A673 (cell line): ENCODE measurements around the gene SLC7A10. TPM values are rescaled to one million over a fixed set of nuclear protein-coding genes. Genes with fewer than 3 reads are reported as not detected.
"Not testable (repeated sequence)": the region's sequence is repeated elsewhere in the genome, so short reads cannot be mapped to it uniquely, and the experiment has no call there.

Source experiments
- BruUV-seq: library from RNA; stranded (reverse); fragments of 400-500 nt; replicated peaks from 2 replicates; lab custom pipeline; 2021; lab: Mats Ljungman, UMichigan
- CTCF ChIA-PET: fragments of 300-600 bp; sonication (Branson Sonifier 250); formaldehyde crosslinking; loops from one replicate; lab custom pipeline; 2022; ENCODE audit warnings: antibody characterized with exemption; lab: Charles Lee
- POLR2A ChIA-PET: fragments of 300-600 bp; sonication (Branson Sonifier 250); formaldehyde crosslinking; loops from one replicate; lab custom pipeline; 2022; ENCODE audit warnings: antibody characterized with exemption; ENCODE audit not compliant: low non-redundant PET; lab: Charles Lee
- DNase-seq: peaks from one replicate; pipeline ENCODE4 v3.0.0-alpha.2; 2015; ENCODE audit warnings: low spot score
- H3K27ac ChIP-seq: fragments of 200-600 bp; sonication (generic); 2 replicates; pipeline ENCODE4 v1.5.1; 2016; ENCODE audit warnings: mixed run types, low read depth, mild to moderate bottlenecking, mixed read lengths, antibody characterized with exemption, low read length; ENCODE audit not compliant: poor library complexity, severe bottlenecking
- H3K27me3 ChIP-seq: fragments of 200-600 bp; sonication (generic); replicated peaks from 2 replicates; pipeline ENCODE4 v1.6.1; 2017; ENCODE audit warnings: mixed run types, low read depth, mild to moderate bottlenecking, mixed read lengths, antibody characterized with exemption, low read length; ENCODE audit not compliant: insufficient read depth, poor library complexity
- H3K36me3 ChIP-seq: fragments of 200-600 bp; sonication (generic); 2 replicates; pipeline ENCODE4 v1.6.1; 2016; ENCODE audit warnings: mixed run types, mild to moderate bottlenecking, mixed read lengths, antibody characterized with exemption, low read length; ENCODE audit not compliant: insufficient read depth, poor library complexity, severe bottlenecking
- H3K4me1 ChIP-seq: fragments of 200-600 bp; sonication (generic); 2 replicates; pipeline ENCODE4 v1.6.1; 2017; ENCODE audit warnings: mixed run types, mild to moderate bottlenecking, mixed read lengths, antibody characterized with exemption, low read length; ENCODE audit not compliant: insufficient read depth, poor library complexity, severe bottlenecking
- H3K4me3 ChIP-seq: fragments of 200-600 bp; sonication (generic); 2 replicates; pipeline ENCODE4 v1.5.1; 2016; ENCODE audit warnings: low read depth, mixed run types, mild to moderate bottlenecking, mixed read lengths, low read length; ENCODE audit not compliant: poor library complexity, severe bottlenecking
- H3K9me3 ChIP-seq: fragments of 200-600 bp; sonication (generic); 2 replicates; pipeline ENCODE4 v1.6.1; 2016; ENCODE audit warnings: mixed run types, low read depth, mild to moderate bottlenecking, mixed read lengths, antibody characterized with exemption, low read length; ENCODE audit not compliant: poor library complexity, severe bottlenecking
- CTCF ChIP-seq: fragments of 300-800, 200-600 bp; sonication (generic); conservative IDR thresholded peaks from 2 replicates; pipeline ENCODE4 v1.5.1; 2017; ENCODE audit warnings: low read depth, mild to moderate bottlenecking, antibody characterized with exemption, low read length, moderate library complexity, mixed read lengths
- EZH2 ChIP-seq: fragments of 200-600 bp; sonication (generic); IDR thresholded peaks from 2 replicates; pipeline ENCODE4 v1.6.1; 2017; ENCODE audit warnings: borderline replicate concordance, low read depth, mild to moderate bottlenecking, mixed read lengths, antibody characterized with exemption, low read length; ENCODE audit not compliant: poor library complexity, severe bottlenecking
- intact Hi-C: fragments of 100-400 bp; cut with micrococcal nuclease; formaldehyde crosslinking; loops from one replicate; pipeline ENCODE4 v1.10.0; 2022; ENCODE audit not compliant: unreplicated experiment
- total RNA-seq: library from RNA; stranded (reverse); gene quantifications from 2 replicates; pipeline ENCODE4 v1.2.3, GENCODE V29; 2021

SLC7A10 gene
- total RNA-seq, 1 experiment from 2014 or later = 0.17 TPM

- CTCF ChIA-PET = no interaction called here
- H3K9me3 ChIP-seq = no peaks in the 10 kb centered on the region
- no peak overlapping the region for H3K27ac ChIP-seq
- H3K27me3 ChIP-seq = no peaks in the 10 kb centered on the region
- no peak for DNase-seq
- TF ChIP-seq CTCF (no peak), EZH2 (no peak)
- H3K4me3 ChIP-seq = no peak overlapping the region
- no TSS peak for BruUV-seq
- intact Hi-C loops = no loop called here
- H3K36me3 ChIP-seq = no peaks in the 10 kb centered on the region
- POLR2A ChIA-PET = no interaction called here
- H3K4me1 ChIP-seq = no peaks in the 10 kb centered on the region
Observed at GRCh38 chr19:33212436-33213172, 13.0 kb downstream of the SLC7A10 start.

GRCh38 chr19:33211794-33212435 lies 13.7 kb downstream of the SLC7A10 start:
- no peak for DNase-seq
- no TSS peak for BruUV-seq
- CTCF ChIA-PET = no interaction called here
- H3K4me3 ChIP-seq = no peak overlapping the region
- intact Hi-C loops = no loop called here
- no peak overlapping the region for H3K27ac ChIP-seq
- no peak for TF ChIP-seq CTCF
- TF ChIP-seq EZH2 = no peak
- no peaks in the 10 kb centered on the region for H3K27me3 ChIP-seq
- POLR2A ChIA-PET = no interaction called here
- no peaks in the 10 kb centered on the region for H3K9me3 ChIP-seq
- H3K4me1 ChIP-seq = no peaks in the 10 kb centered on the region
- peaks cover 4% of the 10 kb centered on the region for H3K36me3 ChIP-seq

GRCh38 chr19:33210266-33210940 lies 15.2 kb downstream of the SLC7A10 start:
- H3K4me1 ChIP-seq = no peaks in the 10 kb centered on the region
- no peak overlapping the region for H3K4me3 ChIP-seq
- H3K9me3 ChIP-seq = no peaks in the 10 kb centered on the region
- CTCF ChIA-PET = no interaction called here
- peaks cover 14% of the 10 kb centered on the region for H3K36me3 ChIP-seq
- no peak overlapping the region for H3K27ac ChIP-seq
- no peaks in the 10 kb centered on the region for H3K27me3 ChIP-seq
- no peak for DNase-seq
- BruUV-seq = no TSS peak
- intact Hi-C loops = no loop called here
- TF ChIP-seq EZH2 (no peak), CTCF (no peak)
- POLR2A ChIA-PET = no interaction called here

GRCh38 chr19:33209850-33210230 lies 15.8 kb downstream of the SLC7A10 start:
- CTCF ChIA-PET, H3K9me3 ChIP-seq, intact Hi-C loops, H3K27ac ChIP-seq, DNase-seq, BruUV-seq, H3K4me3 ChIP-seq, H3K27me3 ChIP-seq, POLR2A ChIA-PET, H3K4me1 ChIP-seq: not testable (repeated sequence)
- peaks cover 14% of the 10 kb centered on the region for H3K36me3 ChIP-seq
